22Rv1 (cell line): ENCODE measurements around the gene SH3BP5.

Experiments
- ZFX ChIP-seq: fragments of 450-650 bp; IDR thresholded peaks from 2 replicates; pipeline ENCODE4 v1.6.1; 2017; ENCODE audit warnings: antibody characterized with exemption, borderline replicate concordance
- TF ChIP-seq, protein P1 (sequence below): fragments of 450-650 bp; IDR thresholded peaks from 2 replicates; pipeline ENCODE4 v1.5.1; 2017; ENCODE audit warnings: mild to moderate bottlenecking

DNA sequence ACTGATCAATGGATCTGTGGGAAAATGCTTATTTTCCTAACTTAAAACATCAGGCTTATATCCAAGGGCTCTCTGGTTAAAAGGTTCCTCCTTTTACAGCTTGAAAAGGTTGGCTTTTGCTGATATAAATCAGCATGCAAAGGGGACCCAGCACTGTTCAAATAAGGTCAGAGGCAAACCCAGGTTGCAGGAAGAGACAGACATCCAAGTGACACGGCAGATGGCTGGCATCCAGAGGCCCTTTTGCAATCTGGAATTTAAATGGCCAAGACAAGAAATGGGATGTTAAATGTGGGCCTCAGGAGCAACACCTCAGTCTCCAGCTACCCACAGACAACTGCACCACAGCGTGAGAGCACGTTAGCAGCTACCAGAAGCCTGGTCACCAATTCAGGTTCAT, 6.3 kb downstream of the SH3BP5 start:
- TF ChIP-seq, protein P1, sequence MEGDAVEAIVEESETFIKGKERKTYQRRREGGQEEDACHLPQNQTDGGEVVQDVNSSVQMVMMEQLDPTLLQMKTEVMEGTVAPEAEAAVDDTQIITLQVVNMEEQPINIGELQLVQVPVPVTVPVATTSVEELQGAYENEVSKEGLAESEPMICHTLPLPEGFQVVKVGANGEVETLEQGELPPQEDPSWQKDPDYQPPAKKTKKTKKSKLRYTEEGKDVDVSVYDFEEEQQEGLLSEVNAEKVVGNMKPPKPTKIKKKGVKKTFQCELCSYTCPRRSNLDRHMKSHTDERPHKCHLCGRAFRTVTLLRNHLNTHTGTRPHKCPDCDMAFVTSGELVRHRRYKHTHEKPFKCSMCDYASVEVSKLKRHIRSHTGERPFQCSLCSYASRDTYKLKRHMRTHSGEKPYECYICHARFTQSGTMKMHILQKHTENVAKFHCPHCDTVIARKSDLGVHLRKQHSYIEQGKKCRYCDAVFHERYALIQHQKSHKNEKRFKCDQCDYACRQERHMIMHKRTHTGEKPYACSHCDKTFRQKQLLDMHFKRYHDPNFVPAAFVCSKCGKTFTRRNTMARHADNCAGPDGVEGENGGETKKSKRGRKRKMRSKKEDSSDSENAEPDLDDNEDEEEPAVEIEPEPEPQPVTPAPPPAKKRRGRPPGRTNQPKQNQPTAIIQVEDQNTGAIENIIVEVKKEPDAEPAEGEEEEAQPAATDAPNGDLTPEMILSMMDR: no peak
- no peak for TF ChIP-seq ZFX
